NCI-H82 treated with DMSO at 0.1 percent for 48 hours (cell line): ENCODE data around the gene CMC1.

Experiments used
- DNase-seq: peaks from one replicate; lab custom pipeline; 2025; ENCODE audit not compliant: unreplicated experiment; lab: John Stamatoyannopoulos, UW

CMC1 gene

GRCh38 chr3:28295898-28296490 is 54.6 kb downstream of the CMC1 start:
- no peak for DNase-seq

- no peak for DNase-seq
Measured at GRCh38 chr3:28299705-28300104, 58.3 kb downstream of the CMC1 start.

GRCh38 chr3:28300345-28300962 is 59.0 kb downstream of the CMC1 start:
- DNase-seq, result no peak

- DNase-seq, result no peak
Measured at GRCh38 chr3:28301688-28302087, 60.3 kb downstream of the CMC1 start.

GRCh38 chr3:28308196-28308595 is 66.8 kb downstream of the CMC1 start:
- no peak for DNase-seq

- DNase-seq, result no peak
Measured at GRCh38 chr3:28315711-28316110, 74.3 kb downstream of the CMC1 start.

GRCh38 chr3:28316226-28316625 is 74.8 kb downstream of the CMC1 start:
- DNase-seq, result no peak

GRCh38 chr3:28317438-28318022 is 76.1 kb downstream of the CMC1 start:
- DNase-seq, result no peak

- no peak for DNase-seq
Measured at GRCh38 chr3:28320981-28321380, 79.6 kb downstream of the CMC1 start.

GRCh38 chr3:28322464-28322863 is 81.0 kb downstream of the CMC1 start:
- no peak for DNase-seq

GRCh38 chr3:28326458-28326926 is 85.1 kb downstream of the CMC1 start:
- no peak for DNase-seq

- no peak for DNase-seq
Measured at GRCh38 chr3:28328188-28329151, 87.1 kb downstream of the CMC1 start.

- no peak for DNase-seq
Measured at GRCh38 chr3:28334552-28334951, 93.1 kb downstream of the CMC1 start.

GRCh38 chr3:28335246-28335645 is 93.8 kb downstream of the CMC1 start:
- no peak for DNase-seq

GRCh38 chr3:28337230-28337629 is 95.8 kb downstream of the CMC1 start:
- DNase-seq, result no peak

GRCh38 chr3:28343144-28343543 is 101.7 kb downstream of the CMC1 start:
- no peak for DNase-seq

- no peak for DNase-seq
Measured at GRCh38 chr3:28345690-28346089, 104.3 kb downstream of the CMC1 start.

GRCh38 chr3:28347374-28348264 is 106.2 kb downstream of the CMC1 start:
- no peak for DNase-seq

GRCh38 chr3:28348265-28348628 is 106.8 kb downstream of the CMC1 start:
- no peak for DNase-seq

- peak; percentile 67 for DNase-seq
Measured at GRCh38 chr3:28348629-28349468, 107.4 kb downstream of the CMC1 start, which contains the start of the genes AZI2 and ZCWPW2. AZI2 (minus strand) TSS chr3:28348824; CDS start chr3:28340617, 8,207 bp downstream. ZCWPW2 (plus strand) TSS chr3:28348721; CDS start chr3:28413069, 64,348 bp downstream.
